SK-N-SH treated with all-trans-retinoic acid at 6 μM for 48 hours (cell line): Measurements from ENCODE around the gene OOSP2.
"Not testable (repeated sequence)": the region's sequence is repeated elsewhere in the genome, so short reads cannot be mapped to it uniquely, and the experiment has no call there.

Experiments
- ATAC-seq: fragments of 200-7000 bp; cut with Tn5 transposase; 3 replicates; pipeline ENCODE4 v1.9.1; 2020; ENCODE audit warnings: mild to moderate bottlenecking, moderate library complexity
- ARNTL ChIP-seq: fragments of 450-650 bp; formaldehyde crosslinking; IDR thresholded peaks from 2 replicates; pipeline ENCODE4 v1.5.0; 2020; ENCODE audit warnings: low read depth, mild to moderate bottlenecking, moderate library complexity, borderline replicate concordance
- BACH2 ChIP-seq: fragments of 250-450 bp; sonication (Bioruptor Pico); IDR thresholded peaks from 2 replicates; pipeline ENCODE4 v1.9.0; 2021; ENCODE audit warnings: mild to moderate bottlenecking, borderline replicate concordance
- CSDC2 ChIP-seq: fragments of 250-450 bp; sonication (Bioruptor Pico); IDR thresholded peaks from 2 replicates; pipeline ENCODE4 v1.5.0; 2020; ENCODE audit warnings: mild to moderate bottlenecking, moderate library complexity
- CSRNP3 ChIP-seq: fragments of 250-450 bp; sonication (Bioruptor Pico); IDR thresholded peaks from 2 replicates; pipeline ENCODE4 v1.5.1; 2021; ENCODE audit warnings: mild to moderate bottlenecking, moderate library complexity
- ESRRG ChIP-seq: fragments of 250-450 bp; sonication (Bioruptor Pico); IDR thresholded peaks from 2 replicates; pipeline ENCODE4 v1.6.1; 2021; ENCODE audit warnings: mild to moderate bottlenecking
- GLIS3 ChIP-seq: fragments of 250-450 bp; sonication (Bioruptor Pico); IDR thresholded peaks from 2 replicates; pipeline ENCODE4 v1.5.0; 2020; ENCODE audit warnings: mild to moderate bottlenecking, moderate library complexity
- ISL1 ChIP-seq: fragments of 250-450 bp; sonication (Bioruptor Pico); IDR thresholded peaks from 2 replicates; pipeline ENCODE4 v2.1.2; 2022; ENCODE audit warnings: mild to moderate bottlenecking, moderate library complexity
- OSR1 ChIP-seq: fragments of 250-450 bp; sonication (Bioruptor Pico); IDR thresholded peaks from 2 replicates; pipeline ENCODE4 v1.8.0; 2022; ENCODE audit warnings: moderate library complexity, mild to moderate bottlenecking, inconsistent platforms
- PATZ1 ChIP-seq: fragments of 250-450 bp; sonication (Bioruptor Pico); IDR thresholded peaks from 2 replicates; pipeline ENCODE4 v1.8.0; 2020; ENCODE audit warnings: mild to moderate bottlenecking, moderate library complexity, borderline replicate concordance
- POU6F1 ChIP-seq: fragments of 250-450 bp; sonication (Bioruptor Pico); IDR thresholded peaks from 2 replicates; pipeline ENCODE4 v1.8.0; 2021; ENCODE audit warnings: low read depth, mild to moderate bottlenecking, moderate library complexity, borderline replicate concordance
- PPARA ChIP-seq: fragments of 250-450 bp; sonication (Bioruptor Pico); IDR thresholded peaks from 2 replicates; pipeline ENCODE4 v1.5.0; 2020; ENCODE audit warnings: mild to moderate bottlenecking, borderline replicate concordance
- TCF4 ChIP-seq: fragments of 250-450 bp; sonication (Bioruptor Pico); IDR thresholded peaks from 2 replicates; pipeline ENCODE4 v1.8.0; 2021; ENCODE audit warnings: mild to moderate bottlenecking, moderate library complexity, borderline replicate concordance
- TOX ChIP-seq: fragments of 250-450 bp; sonication (Bioruptor Pico); IDR thresholded peaks from 2 replicates; pipeline ENCODE4 v1.8.0; 2021; ENCODE audit warnings: mild to moderate bottlenecking, moderate library complexity, borderline replicate concordance
- TSHZ2 ChIP-seq: fragments of 250-450 bp; sonication (Bioruptor Pico); IDR thresholded peaks from 2 replicates; pipeline ENCODE4 v1.5.0; 2020; ENCODE audit warnings: mild to moderate bottlenecking, moderate library complexity
- ZC3H10 ChIP-seq: fragments of 250-450 bp; sonication (Bioruptor Pico); IDR thresholded peaks from 2 replicates; pipeline ENCODE4 v1.5.1; 2021; ENCODE audit warnings: mild to moderate bottlenecking, moderate library complexity
- ZFP30 ChIP-seq: fragments of 450-650 bp; formaldehyde crosslinking; IDR thresholded peaks from 2 replicates; pipeline ENCODE4 v1.5.0; 2022; ENCODE audit warnings: mild to moderate bottlenecking, moderate library complexity
- ZNF565 ChIP-seq: fragments of 450-650 bp; formaldehyde crosslinking; conservative IDR thresholded peaks from 2 replicates; pipeline ENCODE4 v1.5.0; 2020; ENCODE audit warnings: low read depth, mild to moderate bottlenecking, moderate library complexity
- ZNF8 ChIP-seq: fragments of 450-650 bp; formaldehyde crosslinking; IDR thresholded peaks from 2 replicates; pipeline ENCODE4 v1.5.0; 2020; ENCODE audit warnings: mild to moderate bottlenecking, moderate library complexity
- TF ChIP-seq, protein P1 (sequence below): fragments of 250-450 bp; sonication (Bioruptor Pico); IDR thresholded peaks from 2 replicates; pipeline ENCODE4 v1.5.1; 2020; ENCODE audit warnings: low read depth, mild to moderate bottlenecking, moderate library complexity

The OOSP2 gene

DNA sequence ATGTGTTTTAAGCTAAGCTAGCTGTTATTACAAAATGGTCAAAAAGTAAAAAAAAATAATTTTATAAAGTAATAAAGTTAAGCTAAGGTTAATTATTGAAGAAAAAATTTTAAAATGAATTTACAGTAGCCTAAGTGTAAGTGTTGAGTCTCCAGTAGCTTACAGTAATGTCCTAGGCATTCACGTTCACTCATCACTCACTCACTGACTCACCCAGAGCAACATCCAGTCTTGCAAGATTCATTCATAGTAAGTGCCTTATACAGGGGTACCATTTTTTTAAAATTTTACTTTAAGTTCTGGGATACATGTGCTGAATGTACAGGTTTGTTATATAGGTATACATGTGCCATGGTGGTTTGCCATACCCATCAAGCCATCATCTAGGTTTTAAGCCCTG, 34.8 kb upstream of the OOSP2 start:
- no peak for TF ChIP-seq ISL1 (CRISPR knock-in tag)
- no peak for TF ChIP-seq ZC3H10
- no peak for ATAC-seq

- no peak for TF ChIP-seq ZC3H10
- no peak for TF ChIP-seq BACH2
- no peak for TF ChIP-seq TSHZ2 (CRISPR knock-in tag)
- no peak for TF ChIP-seq ESRRG (CRISPR knock-in tag)
- no peak for TF ChIP-seq TCF4
- TF ChIP-seq POU6F1 (CRISPR knock-in tag), result no peak
- TF ChIP-seq CSRNP3 (CRISPR knock-in tag), result no peak
- TF ChIP-seq TOX (CRISPR knock-in tag), result no peak
- no peak for TF ChIP-seq ISL1 (CRISPR knock-in tag)
- no peak for TF ChIP-seq GLIS3 (CRISPR knock-in tag)
- TF ChIP-seq PATZ1 (CRISPR knock-in tag), result no peak
- no peak for TF ChIP-seq PPARA (CRISPR knock-in tag)
- TF ChIP-seq CSDC2 (CRISPR knock-in tag), result no peak
- no peak for TF ChIP-seq OSR1 (CRISPR knock-in tag)
- TF ChIP-seq ZFP30, result no peak
- no peak for TF ChIP-seq ZNF565 (CRISPR knock-in tag)
- TF ChIP-seq ZNF8 (CRISPR knock-in tag), result no peak
- TF ChIP-seq, protein P1, sequence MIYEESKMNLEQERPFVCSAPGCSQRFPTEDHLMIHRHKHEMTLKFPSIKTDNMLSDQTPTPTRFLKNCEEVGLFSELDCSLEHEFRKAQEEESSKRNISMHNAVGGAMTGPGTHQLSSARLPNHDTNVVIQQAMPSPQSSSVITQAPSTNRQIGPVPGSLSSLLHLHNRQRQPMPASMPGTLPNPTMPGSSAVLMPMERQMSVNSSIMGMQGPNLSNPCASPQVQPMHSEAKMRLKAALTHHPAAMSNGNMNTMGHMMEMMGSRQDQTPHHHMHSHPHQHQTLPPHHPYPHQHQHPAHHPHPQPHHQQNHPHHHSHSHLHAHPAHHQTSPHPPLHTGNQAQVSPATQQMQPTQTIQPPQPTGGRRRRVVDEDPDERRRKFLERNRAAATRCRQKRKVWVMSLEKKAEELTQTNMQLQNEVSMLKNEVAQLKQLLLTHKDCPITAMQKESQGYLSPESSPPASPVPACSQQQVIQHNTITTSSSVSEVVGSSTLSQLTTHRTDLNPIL, result no peak
- no peak for TF ChIP-seq ARNTL (CRISPR knock-in tag)
- TF ChIP-seq, all 23 proteins: peak for 0
- ATAC-seq, result no peak
These were observed 23.3 kb upstream of the OOSP2 start, which contains the start of gene OOSP4B for GRCh38 chr11:60016881-60017280. Gene OOSP4B (plus strand): TSS chr11:60017181.

- TF ChIP-seq ARNTL (CRISPR knock-in tag) (no peak), PPARA (CRISPR knock-in tag) (no peak), ZC3H10 (no peak), CSRNP3 (CRISPR knock-in tag) (no peak), CSDC2 (CRISPR knock-in tag) (no peak), ESRRG (CRISPR knock-in tag) (no peak)
- TF ChIP-seq, protein P1, result no peak
- ATAC-seq, result no peak
These were observed 22.2 kb upstream of the OOSP2 start for GRCh38 chr11:60018058-60018457.

DNA sequence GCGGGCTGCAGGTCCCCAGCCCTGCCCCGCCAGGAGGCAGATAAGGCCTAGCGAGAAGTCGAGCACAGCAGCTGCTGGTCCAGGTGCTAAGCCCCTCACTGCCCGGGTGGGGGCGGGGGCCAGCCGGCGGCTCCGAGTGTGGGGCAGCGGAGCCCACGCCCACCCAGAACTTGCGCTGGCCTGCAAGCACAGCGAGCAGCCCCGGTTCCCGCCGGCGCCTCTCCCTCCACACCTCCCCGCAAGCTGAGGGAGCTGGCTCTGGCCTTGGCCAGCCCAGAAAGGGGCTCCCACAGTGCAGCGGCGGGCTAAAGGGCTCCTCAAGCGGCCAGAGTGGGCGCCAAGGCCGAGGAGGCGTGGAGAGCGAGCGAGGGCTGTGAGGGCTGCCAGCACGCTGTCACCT, 19.8 kb upstream of the OOSP2 start:
- ATAC-seq, result not testable (repeated sequence)
